Aorta (tissue), 5 donors: ENCODE data around the gene CEP128. TPM values are rescaled to one million over a fixed set of nuclear protein-coding genes. Genes with fewer than 3 reads are reported as not detected.

Experiments
- ATAC-seq: fragments of 200-7000 bp; cut with Tn5 transposase; one replicate; pipeline ENCODE4 v1.9.1; 2022; ENCODE audit warnings: moderate library complexity; ENCODE audit not compliant: low FRiP score
- DNase-seq, 2 donors: peaks; one replicate each; pipeline ENCODE4 v3.0.0-alpha.2; 2020
- H3K27ac ChIP-seq, 2 donors: one replicate each; pipeline ENCODE4 v1.5.1; 2013; ENCODE audit warnings: low read length in 2 of 2, mild to moderate bottlenecking in 2 of 2, moderate library complexity in 2 of 2, control low read depth in 1 of 2, inconsistent platforms in 1 of 2, low read depth in 1 of 2
- H3K27me3 ChIP-seq, 2 donors: one replicate each; pipeline ENCODE4 v1.6.1; 2013; ENCODE audit warnings: control low read depth in 1 of 2, low read length in 1 of 2, mild to moderate bottlenecking in 1 of 2, moderate library complexity in 1 of 2; ENCODE audit not compliant: insufficient read depth in 2 of 2, control insufficient read depth in 1 of 2
- H3K36me3 ChIP-seq, 2 donors: one replicate each; pipeline ENCODE4 v1.6.1; 2013; ENCODE audit warnings: control low read depth in 1 of 2, low read length in 1 of 2, mild to moderate bottlenecking in 1 of 2; ENCODE audit not compliant: insufficient read depth in 2 of 2, control insufficient read depth in 1 of 2
- H3K4me1 ChIP-seq, 2 donors: one replicate each; pipeline ENCODE4 v1.6.1; 2013; ENCODE audit warnings: low read length in 2 of 2, control low read depth in 1 of 2, mild to moderate bottlenecking in 1 of 2, moderate library complexity in 1 of 2; ENCODE audit not compliant: insufficient read depth in 2 of 2, control insufficient read depth in 1 of 2
- H3K4me3 ChIP-seq, 2 donors: one replicate each; pipeline ENCODE4 v1.5.1; 2013; ENCODE audit warnings: low read length in 2 of 2, control low read depth in 1 of 2, mild to moderate bottlenecking in 1 of 2
- H3K9me3 ChIP-seq: one replicate; pipeline ENCODE4 v1.6.1; 2013; ENCODE audit warnings: mild to moderate bottlenecking, low read length; ENCODE audit not compliant: control insufficient read depth
- WGBS, 2 donors: extraction: QIAGEN DNeasy Blood & Tissue Kit; methylation state at CpG; one replicate each; pipeline ENCODE4 v1.1.7; 2013; 5-methylcytosine and 5-hydroxymethylcytosine counted together
- intact Hi-C, 2 donors: fragments of 100-400 bp; cut with DNase I; formaldehyde crosslinking; loops; one replicate each; pipeline versions ENCODE4 v1.14.2 to v1.15.0; 2022
- polyA plus RNA-seq, 2 donors: library from polyadenylated mRNA; stranded (reverse); fragments of 200-250 nt; gene quantifications; one replicate each; pipeline ENCODE4 v1.2.3, GENCODE V29; 2013
- total RNA-seq, 2 donors: library from RNA; stranded (reverse); fragmentation: NEBNext Ultra II Directional; extraction: Animal tissue kit (Norgen Biotek cat#: 25700); gene quantifications; one replicate each; pipeline ENCODE4 v1.2.1, GENCODE V29; 2021
- donor health status: healthy with polysubstance abuse.
- donor health status: Bipolar disorder and iron deficiency.
- donor health status: DM: no; HTN: no; CAD: no.
- donor health status: DM: no; HTN: no; CAD: no.
- donor health status: DM: yes; HTN: yes; CAD: no.

CEP128 gene
- total and polyA plus RNA-seq, 4 donors: 0.95 to 8.4 (median 4.4) TPM

DNA sequence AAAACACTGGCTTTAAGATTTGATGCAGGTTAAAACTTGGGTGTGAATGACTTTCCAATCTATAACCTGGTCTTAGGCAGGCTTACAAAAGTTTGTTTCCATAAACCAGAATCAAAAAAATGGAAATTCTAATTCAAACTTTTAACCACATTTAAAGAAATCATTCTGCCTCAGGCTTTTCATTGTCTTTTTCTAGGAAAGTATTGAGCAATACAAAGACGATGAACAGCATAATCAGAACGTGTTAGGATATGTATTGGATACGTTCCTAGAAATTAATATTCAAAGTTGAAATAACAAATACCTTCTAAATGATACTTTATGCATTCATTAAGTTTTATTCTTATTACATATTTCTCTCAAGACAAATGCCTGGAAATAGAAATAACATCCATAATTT is 172.9 kb downstream of the CEP128 start:
- Histone ChIP-seq H3K27me3 (no peaks in the 10 kb centered on the region), H3K4me1 (no peaks in the 10 kb centered on the region), H3K9me3 (peaks cover 1% of the 10 kb centered on the region), H3K36me3 (peaks cover 0 to 2% of the 10 kb centered on the region in 2 donors), H3K4me3 (no peak overlapping the region), H3K27ac (no peak overlapping the region)
- intact Hi-C loops: no loop called here
- ATAC-seq: no peak
- whole genome bisulfite sequencing, 2 donors: 88% methylated on average over 3 of the region's 3 CpGs
- DNase-seq: no peak

- Histone ChIP-seq H3K4me1 (no peaks in the 10 kb centered on the region), H3K36me3 (no peaks in the 10 kb centered on the region), H3K27me3 (no peaks in the 10 kb centered on the region), H3K4me3 (no peak overlapping the region), H3K27ac (no peak overlapping the region), H3K9me3 (no peaks in the 10 kb centered on the region)
- DNase-seq (no peak), ATAC-seq (no peak)
- intact Hi-C loops: no loop called here
- WGBS, 2 donors: 85 to 87% methylated on average over 6 of the region's 6 CpGs
Measured at GRCh38 chr14:80764921-80765507, 176.5 kb downstream of the CEP128 start.

GRCh38 chr14:80764496-80764895 is 177.0 kb downstream of the CEP128 start:
- 100% methylated on average over 1 of the region's 1 CpG for WGBS, 2 donors
- ATAC-seq (no peak), DNase-seq (no peak)
- Histone ChIP-seq H3K27ac (no peak overlapping the region), H3K4me1 (no peaks in the 10 kb centered on the region), H3K4me3 (no peak overlapping the region), H3K36me3 (no peaks in the 10 kb centered on the region), H3K9me3 (no peaks in the 10 kb centered on the region), H3K27me3 (no peaks in the 10 kb centered on the region)
- intact Hi-C loops: no loop called here

GRCh38 chr14:80762641-80763228 is 178.8 kb downstream of the CEP128 start:
- ATAC-seq: no peak
- no peaks in the 10 kb centered on the region for H3K36me3 ChIP-seq
- DNase-seq: no peak
- H3K27ac ChIP-seq: no peak overlapping the region
- 94 to 99% methylated on average over 3 of the region's 3 CpGs for whole genome bisulfite sequencing, 2 donors
- no peak overlapping the region for H3K4me3 ChIP-seq
- intact Hi-C loops: no loop called here
- no peaks in the 10 kb centered on the region for H3K9me3 ChIP-seq
- no peaks in the 10 kb centered on the region for H3K4me1 ChIP-seq
- no peaks in the 10 kb centered on the region for H3K27me3 ChIP-seq

DNA sequence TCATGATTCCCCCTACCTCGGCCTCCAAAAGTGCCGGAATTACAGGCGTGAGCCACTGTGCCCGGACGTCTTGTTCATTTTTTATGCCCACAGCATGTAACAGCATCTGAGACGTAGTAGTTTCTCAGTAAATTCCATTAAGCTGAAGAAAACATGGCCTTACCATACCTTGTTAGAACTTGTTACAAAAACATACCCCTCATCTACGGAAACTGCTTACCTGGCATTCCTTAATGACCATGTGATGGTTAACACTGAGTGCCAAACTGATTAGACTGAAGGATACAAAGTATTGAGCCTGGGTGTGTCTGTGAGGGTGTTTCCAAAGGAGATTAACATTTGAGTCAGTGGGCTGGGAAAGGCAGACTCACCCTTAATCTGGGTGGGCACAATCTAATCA is 186.8 kb downstream of the CEP128 start:
- intact Hi-C loops: no loop called here
- no peaks in the 10 kb centered on the region for H3K36me3 ChIP-seq
- H3K4me3 ChIP-seq: no peak overlapping the region
- WGBS, 2 donors: 95 to 97% methylated on average over 7 of the region's 7 CpGs
- no peak for ATAC-seq
- no peaks in the 10 kb centered on the region for H3K4me1 ChIP-seq
- H3K27ac ChIP-seq: no peak overlapping the region
- H3K27me3 ChIP-seq: no peaks in the 10 kb centered on the region
- no peaks in the 10 kb centered on the region for H3K9me3 ChIP-seq
- DNase-seq: no peak

- H3K9me3 ChIP-seq: no peaks in the 10 kb centered on the region
- H3K4me3 ChIP-seq: no peak overlapping the region
- H3K36me3 ChIP-seq: no peaks in the 10 kb centered on the region
- no peaks in the 10 kb centered on the region for H3K27me3 ChIP-seq
- H3K27ac ChIP-seq: no peak overlapping the region
- intact Hi-C loops: no loop called here
- no peak for ATAC-seq
- DNase-seq: no peak
- 94 to 98% methylated on average over 1 of the region's 1 CpG for WGBS, 2 donors
- H3K4me1 ChIP-seq: no peaks in the 10 kb centered on the region
Measured at GRCh38 chr14:80751285-80751684, 190.3 kb downstream of the CEP128 start.

- ATAC-seq: no peak
Measured at GRCh38 chr14:80726211-80726610, 215.3 kb downstream of the CEP128 start.

DNA sequence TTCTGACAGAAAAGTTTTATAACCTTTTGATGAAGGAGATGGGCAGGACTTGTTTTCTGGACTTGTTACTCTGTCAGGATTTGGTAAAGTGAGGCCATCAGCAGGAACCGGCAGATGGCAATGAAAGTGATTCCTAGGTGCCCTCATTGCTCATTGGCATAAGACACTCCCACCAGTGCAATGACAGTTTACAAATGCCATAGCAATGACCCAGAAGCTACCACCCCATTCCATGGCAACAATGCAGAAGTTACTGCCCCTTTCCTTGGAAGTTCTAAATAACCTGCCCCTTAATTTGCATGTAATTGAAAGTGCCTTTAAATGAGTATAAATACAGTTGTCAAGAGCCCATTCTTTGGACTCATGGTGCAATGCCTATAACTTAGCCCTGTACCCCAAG is 222.6 kb downstream of the CEP128 start:
- no peak for DNase-seq
- no peak for ATAC-seq

More at GRCh38 chr14:80726211-80726610, 215.3 kb downstream of the CEP128 start:
- Histone ChIP-seq H3K4me1 (no peaks in the 10 kb centered on the region), H3K9me3 (no peaks in the 10 kb centered on the region), H3K4me3 (no peak overlapping the region), H3K36me3 (no peaks in the 10 kb centered on the region), H3K27ac (no peak overlapping the region), H3K27me3 (no peaks in the 10 kb centered on the region)
- 89 to 100% methylated on average over 1 of the region's 1 CpG for WGBS, 2 donors
- no peak for DNase-seq
- intact Hi-C loops: no loop called here

DNA sequence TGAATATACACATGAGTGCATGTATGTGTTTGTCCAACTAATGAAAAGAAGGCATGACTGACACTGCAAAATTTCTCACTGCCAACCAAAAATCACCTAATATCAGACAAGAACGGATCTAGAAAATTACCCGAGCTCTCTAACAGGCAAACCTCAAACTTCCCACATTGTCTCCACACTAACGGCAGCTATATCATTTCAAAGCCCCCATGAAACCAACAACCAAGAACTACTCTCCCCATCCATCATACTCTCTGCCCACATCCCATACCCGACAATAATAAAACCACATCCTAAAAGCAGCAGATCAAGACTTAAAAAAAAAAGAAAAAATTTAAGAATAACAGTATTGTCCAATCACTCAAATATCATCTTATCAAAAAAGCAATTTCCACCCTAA is 227.1 kb downstream of the CEP128 start:
- no peak for DNase-seq
- Histone ChIP-seq H3K4me3 (no peak overlapping the region), H3K9me3 (no peaks in the 10 kb centered on the region), H3K27me3 (no peaks in the 10 kb centered on the region), H3K27ac (no peak overlapping the region), H3K4me1 (no peaks in the 10 kb centered on the region), H3K36me3 (no peaks in the 10 kb centered on the region)
- 79% methylated on average over 4 of the region's 4 CpGs for WGBS, 2 donors
- no peak for ATAC-seq
- intact Hi-C loops: no loop called here

More for the DNA sequence above, 222.6 kb downstream of the CEP128 start:
- Histone ChIP-seq H3K27me3 (no peaks in the 10 kb centered on the region), H3K9me3 (no peaks in the 10 kb centered on the region), H3K4me3 (no peak overlapping the region), H3K4me1 (no peaks in the 10 kb centered on the region), H3K27ac (no peak overlapping the region), H3K36me3 (no peaks in the 10 kb centered on the region)
- WGBS, 2 donors: 90 to 93% methylated on average over 1 of the region's 1 CpG
- intact Hi-C loops: no loop called here
